Measurements from ENCODE around the gene NUP155. TPM values are rescaled to one million over a fixed set of nuclear protein-coding genes. Genes with fewer than 3 reads are reported as not detected.
"Not testable (repeated sequence)": the region's sequence is repeated elsewhere in the genome, so short reads cannot be mapped to it uniquely, and the experiment has no call there.

Gene NUP155
- total RNA-seq, 1 donor from 2014 or later, result 41.6 TPM

DNA sequence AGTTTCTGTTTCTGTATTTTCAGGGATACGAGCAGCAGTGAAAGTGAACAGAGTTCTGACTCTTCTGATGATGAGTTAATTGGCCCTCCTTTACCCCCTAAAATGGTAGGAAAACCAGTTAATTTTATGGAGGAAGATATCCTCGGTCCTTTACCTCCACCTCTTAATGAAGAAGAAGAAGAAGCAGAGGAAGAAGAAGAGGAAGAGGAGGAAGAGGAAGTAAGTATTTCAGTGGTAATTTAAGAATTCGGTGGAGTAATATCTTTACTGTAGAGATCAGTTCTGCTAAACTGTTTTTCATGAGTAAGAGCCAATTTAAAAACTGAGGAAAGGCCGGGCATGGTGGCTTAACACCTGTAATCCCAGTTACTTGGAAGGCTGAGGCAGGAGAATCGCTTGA lies 25.4 kb upstream of the NUP155 start:
- H3K4me1 Mint-ChIP-seq (ENCODE audit: low read depth), result no peaks in the 10 kb centered on the region

DNA sequence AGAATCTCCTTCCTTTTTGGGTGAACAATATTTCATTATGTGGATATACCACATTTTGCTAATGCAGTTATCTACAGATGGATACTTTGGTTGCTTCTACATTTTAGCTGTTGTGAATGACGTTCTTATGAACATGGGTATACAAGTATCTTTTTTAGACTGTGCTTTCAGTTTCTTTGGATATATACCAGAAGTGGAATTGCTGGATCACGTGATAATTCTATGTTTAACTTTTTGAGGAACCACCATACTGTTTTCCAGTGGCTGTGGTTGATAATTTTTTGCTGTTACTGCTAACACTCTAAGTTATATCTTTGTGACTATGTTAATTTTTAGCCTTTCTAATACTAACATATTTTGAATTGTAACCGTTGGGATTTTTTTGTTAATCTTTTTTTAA lies 20.7 kb upstream of the NUP155 start:
- H3K27me3 Mint-ChIP-seq, result no peaks in the 10 kb centered on the region
- no peak for DNase-seq (ENCODE audit: low spot score, unreplicated experiment)
- H3K4me1 Mint-ChIP-seq (ENCODE audit: low read depth), result no peaks in the 10 kb centered on the region
- no peak overlapping the region for H3K4me3 Mint-ChIP-seq (ENCODE audit: low read depth)
- peaks cover 7% of the 10 kb centered on the region for H3K36me3 Mint-ChIP-seq (ENCODE audit: insufficient read depth)
- TF ChIP-seq, protein P1, sequence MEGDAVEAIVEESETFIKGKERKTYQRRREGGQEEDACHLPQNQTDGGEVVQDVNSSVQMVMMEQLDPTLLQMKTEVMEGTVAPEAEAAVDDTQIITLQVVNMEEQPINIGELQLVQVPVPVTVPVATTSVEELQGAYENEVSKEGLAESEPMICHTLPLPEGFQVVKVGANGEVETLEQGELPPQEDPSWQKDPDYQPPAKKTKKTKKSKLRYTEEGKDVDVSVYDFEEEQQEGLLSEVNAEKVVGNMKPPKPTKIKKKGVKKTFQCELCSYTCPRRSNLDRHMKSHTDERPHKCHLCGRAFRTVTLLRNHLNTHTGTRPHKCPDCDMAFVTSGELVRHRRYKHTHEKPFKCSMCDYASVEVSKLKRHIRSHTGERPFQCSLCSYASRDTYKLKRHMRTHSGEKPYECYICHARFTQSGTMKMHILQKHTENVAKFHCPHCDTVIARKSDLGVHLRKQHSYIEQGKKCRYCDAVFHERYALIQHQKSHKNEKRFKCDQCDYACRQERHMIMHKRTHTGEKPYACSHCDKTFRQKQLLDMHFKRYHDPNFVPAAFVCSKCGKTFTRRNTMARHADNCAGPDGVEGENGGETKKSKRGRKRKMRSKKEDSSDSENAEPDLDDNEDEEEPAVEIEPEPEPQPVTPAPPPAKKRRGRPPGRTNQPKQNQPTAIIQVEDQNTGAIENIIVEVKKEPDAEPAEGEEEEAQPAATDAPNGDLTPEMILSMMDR (IDR thresholded peaks at IDR 0.05; ENCODE audit: unreplicated experiment), result no peak
- H3K9me3 Mint-ChIP-seq (ENCODE audit: low read depth), result no peaks in the 10 kb centered on the region
- no peak overlapping the region for H3K27ac Mint-ChIP-seq

More for the DNA sequence above, 25.4 kb upstream of the NUP155 start:
- no peak for DNase-seq (ENCODE audit: low spot score, unreplicated experiment)
- Mint-ChIP-seq H3K27ac (no peak overlapping the region), H3K36me3 (ENCODE audit: insufficient read depth) (peaks cover 19% of the 10 kb centered on the region), H3K27me3 (no peaks in the 10 kb centered on the region), H3K4me3 (ENCODE audit: low read depth) (no peak overlapping the region), H3K9me3 (ENCODE audit: low read depth) (no peaks in the 10 kb centered on the region)
- TF ChIP-seq, protein P1 (IDR thresholded peaks at IDR 0.05; ENCODE audit: unreplicated experiment), result no peak

DNA sequence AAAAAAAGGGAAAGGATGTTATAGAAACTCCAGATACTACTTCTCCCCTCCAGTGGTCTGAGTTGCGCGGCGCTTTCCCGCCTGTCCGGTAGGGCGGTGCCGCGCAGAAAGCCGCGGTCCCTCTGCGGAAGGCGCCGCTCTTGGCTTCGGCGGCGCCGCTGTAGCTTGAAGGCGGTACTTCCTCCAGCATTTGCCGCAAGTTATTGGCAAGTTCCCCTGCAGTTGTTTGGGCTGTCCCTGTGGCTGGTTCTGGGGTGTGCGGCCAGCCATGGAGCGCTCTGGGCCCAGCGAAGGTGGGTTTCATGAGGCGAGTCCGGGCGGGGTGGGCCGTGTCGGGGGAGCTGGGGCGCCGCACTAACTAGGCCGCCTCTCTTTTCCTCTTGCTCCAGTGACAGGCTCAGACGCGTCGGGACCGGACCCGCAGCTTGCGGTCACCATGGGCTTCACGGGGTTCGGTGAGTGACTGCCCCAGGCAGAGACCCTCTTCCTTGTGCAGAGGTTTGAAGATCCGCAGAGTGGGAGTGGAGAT lies 8.3 kb upstream of the NUP155 start, which contains the start of gene WDR70:
Gene WDR70 (plus strand): TSS at position 219 of the 529 bp plus-strand sequence. CDS start 50 bp downstream, at position 269.
- peak within 1 kb of the TSS; percentile 76 for H3K27ac Mint-ChIP-seq
- peak within 1 kb of the TSS; percentile 91 for H3K4me3 Mint-ChIP-seq (ENCODE audit: low read depth)

DNA sequence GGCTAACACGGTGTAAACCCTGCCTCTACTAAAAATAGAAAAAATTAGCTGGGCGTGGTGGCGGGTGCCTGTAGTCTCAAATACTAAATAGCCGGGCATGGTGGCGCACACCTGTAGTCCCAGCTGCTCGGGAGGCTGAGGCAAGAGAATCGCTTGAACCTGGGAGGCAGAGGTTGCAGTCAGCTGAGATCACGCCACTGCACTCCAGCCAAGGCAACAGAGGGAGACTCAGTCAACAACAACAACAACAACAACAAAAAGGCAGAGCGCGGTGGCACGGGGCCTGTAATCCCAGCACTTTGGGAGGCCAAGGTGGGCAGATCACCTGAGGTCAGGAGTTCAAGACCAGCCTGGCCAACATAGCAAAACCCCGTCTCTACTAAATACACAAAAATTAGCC lies 7.2 kb upstream of the NUP155 start:
- not testable (repeated sequence) for DNase-seq (ENCODE audit: low spot score, unreplicated experiment); H3K4me1 Mint-ChIP-seq (ENCODE audit: low read depth); H3K9me3 Mint-ChIP-seq (ENCODE audit: low read depth); H3K27ac Mint-ChIP-seq; H3K36me3 Mint-ChIP-seq (ENCODE audit: insufficient read depth)
- peak overlapping the region; percentile 26 for H3K4me3 Mint-ChIP-seq (ENCODE audit: low read depth)
- H3K27me3 Mint-ChIP-seq, result peaks cover 16% of the 10 kb centered on the region

More for the DNA sequence above, 8.3 kb upstream of the NUP155 start, which contains the start of gene WDR70:
- H3K4me1 Mint-ChIP-seq (ENCODE audit: low read depth); H3K9me3 Mint-ChIP-seq (ENCODE audit: low read depth); H3K36me3 Mint-ChIP-seq (ENCODE audit: insufficient read depth): not testable (repeated sequence)
- H3K27me3 Mint-ChIP-seq, result peaks cover 13% of the 10 kb centered on the region
- DNase-seq (ENCODE audit: low spot score, unreplicated experiment), result peak; percentile 55
- TF ChIP-seq, protein P1 (IDR thresholded peaks at IDR 0.05; ENCODE audit: unreplicated experiment), result peak; percentile 60

DNA sequence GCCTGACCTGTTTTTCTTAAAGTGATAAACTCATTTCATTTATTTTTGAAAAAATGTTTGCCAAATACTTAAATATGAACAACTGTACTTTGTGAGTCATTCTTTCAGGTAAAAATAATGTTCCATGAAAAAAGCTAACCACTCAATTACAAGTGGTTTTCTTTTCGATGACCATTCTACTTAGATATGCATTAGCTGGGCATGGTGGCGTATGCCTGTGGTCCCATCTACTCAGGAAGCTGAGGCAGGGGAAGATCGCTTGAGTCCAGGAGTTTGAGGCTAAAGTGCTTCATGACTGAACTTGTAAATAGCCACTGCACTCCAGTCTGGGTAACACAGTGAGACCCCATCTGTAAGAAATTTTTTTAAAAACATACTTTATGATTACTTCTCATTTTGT lies 4.2 kb upstream of the NUP155 start:
- Mint-ChIP-seq H3K9me3 (ENCODE audit: low read depth) (no peaks in the 10 kb centered on the region), H3K4me1 (ENCODE audit: low read depth) (peaks cover 12% of the 10 kb centered on the region), H3K27me3 (peaks cover 16% of the 10 kb centered on the region), H3K27ac (no peak overlapping the region), H3K36me3 (ENCODE audit: insufficient read depth) (no peaks in the 10 kb centered on the region), H3K4me3 (ENCODE audit: low read depth) (no peak overlapping the region)
- no peak for DNase-seq (ENCODE audit: low spot score, unreplicated experiment)
- TF ChIP-seq, protein P1 (IDR thresholded peaks at IDR 0.05; ENCODE audit: unreplicated experiment), result no peak

DNA sequence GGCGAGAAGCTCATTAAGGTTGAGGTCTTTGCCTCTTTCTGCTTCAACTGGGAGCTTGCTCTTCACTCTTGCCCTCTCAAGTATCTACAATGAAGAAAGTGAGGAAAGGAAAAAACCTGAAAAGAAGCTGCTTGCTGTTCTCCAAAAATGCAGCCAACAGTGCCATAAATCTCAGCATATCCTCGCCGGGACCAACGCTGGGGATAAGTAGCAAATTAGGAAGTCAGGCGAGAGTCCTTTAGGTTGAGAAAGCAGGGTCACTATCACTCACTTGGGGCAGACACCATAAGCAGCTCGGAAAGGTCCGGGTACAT lies 399 bp downstream of the NUP155 start:
- Mint-ChIP-seq H3K9me3 (ENCODE audit: low read depth) (no peaks in the 10 kb centered on the region), H3K4me1 (ENCODE audit: low read depth) (peaks cover 18% of the 10 kb centered on the region), H3K27ac (peak overlapping the region; percentile 98), H3K36me3 (ENCODE audit: insufficient read depth) (no peaks in the 10 kb centered on the region), H3K4me3 (ENCODE audit: low read depth) (peak overlapping the region; percentile 97), H3K27me3 (peaks cover 5% of the 10 kb centered on the region)
- TF ChIP-seq, protein P1 (IDR thresholded peaks at IDR 0.05; ENCODE audit: unreplicated experiment), result no peak
- no peak for DNase-seq (ENCODE audit: low spot score, unreplicated experiment)
